ENCODE data around the gene PABPN1L. TPM values are rescaled to one million over a fixed set of nuclear protein-coding genes. Genes with fewer than 3 reads are reported as not detected.
"Not testable (repeated sequence)": the region's sequence is repeated elsewhere in the genome, so short reads cannot be mapped to it uniquely, and the experiment has no call there.

Gene PABPN1L
- total RNA-seq, 1 donor from 2014 or later: not detected

DNA sequence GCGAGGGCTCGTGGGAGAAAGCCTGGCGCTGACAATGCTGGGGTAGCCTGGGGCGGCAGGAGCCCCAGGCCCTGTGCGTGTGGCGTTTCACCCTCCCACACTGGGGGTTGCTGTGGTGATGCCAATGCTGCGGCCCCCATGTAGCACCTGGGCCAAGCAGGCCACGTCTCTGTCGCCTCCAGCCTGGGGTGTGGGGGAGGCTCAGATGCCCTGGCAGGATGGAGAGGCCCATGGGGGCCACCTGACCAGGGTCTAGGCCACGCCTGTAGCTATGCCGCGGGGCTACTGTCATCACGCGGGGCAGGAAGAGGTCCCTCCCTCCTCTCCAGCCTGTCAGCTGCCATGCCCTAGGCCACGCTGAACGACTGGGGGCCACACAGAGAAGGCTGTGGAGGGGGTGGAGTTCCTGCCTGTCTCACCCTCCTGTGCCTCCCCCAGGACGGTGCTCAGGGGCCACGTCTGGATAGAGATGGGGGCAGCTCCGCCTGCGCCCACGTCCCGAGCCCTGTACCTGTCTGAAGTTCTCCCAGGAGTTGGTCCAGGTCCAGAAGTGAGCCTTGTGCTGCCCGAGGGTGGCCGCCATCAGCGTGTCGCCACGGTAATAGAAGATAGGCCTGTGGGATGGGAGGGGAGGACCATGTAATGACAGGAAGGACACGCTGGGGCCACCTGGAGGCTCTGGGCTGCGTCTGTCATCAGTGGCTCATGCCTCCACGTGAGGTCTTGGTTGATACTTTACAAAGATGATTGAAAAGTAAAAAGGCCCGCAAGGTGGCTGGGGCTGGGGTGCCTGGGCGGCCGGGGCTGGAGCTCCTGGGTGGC lies 42.0 kb downstream of the PABPN1L start:
- intact Hi-C loops (cut with DNase I): no loop called here
- DNase-seq (ENCODE audit: missing footprints) (no peak), ATAC-seq (no peak)

DNA sequence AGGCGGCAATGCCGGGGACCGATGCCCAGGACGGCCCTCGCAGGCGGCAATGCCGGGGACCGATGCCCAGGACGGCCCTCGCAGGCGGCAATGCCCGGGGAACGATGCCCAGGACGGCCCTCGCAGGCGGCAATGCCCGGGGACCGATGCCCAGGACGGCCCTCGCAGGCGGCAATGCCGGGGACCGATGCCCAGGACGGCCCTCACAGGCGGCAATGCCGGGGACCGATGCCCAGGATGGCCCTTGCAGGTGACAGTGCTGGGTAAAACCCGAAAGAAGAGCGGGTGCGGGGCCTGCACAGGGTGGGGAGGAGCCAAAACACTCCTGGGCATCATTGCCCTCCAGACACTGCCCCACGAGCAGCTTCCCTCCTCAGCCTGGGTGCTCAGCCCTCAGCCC lies 42.8 kb downstream of the PABPN1L start:
- ATAC-seq; intact Hi-C loops (cut with DNase I); DNase-seq (ENCODE audit: missing footprints): not testable (repeated sequence)

DNA sequence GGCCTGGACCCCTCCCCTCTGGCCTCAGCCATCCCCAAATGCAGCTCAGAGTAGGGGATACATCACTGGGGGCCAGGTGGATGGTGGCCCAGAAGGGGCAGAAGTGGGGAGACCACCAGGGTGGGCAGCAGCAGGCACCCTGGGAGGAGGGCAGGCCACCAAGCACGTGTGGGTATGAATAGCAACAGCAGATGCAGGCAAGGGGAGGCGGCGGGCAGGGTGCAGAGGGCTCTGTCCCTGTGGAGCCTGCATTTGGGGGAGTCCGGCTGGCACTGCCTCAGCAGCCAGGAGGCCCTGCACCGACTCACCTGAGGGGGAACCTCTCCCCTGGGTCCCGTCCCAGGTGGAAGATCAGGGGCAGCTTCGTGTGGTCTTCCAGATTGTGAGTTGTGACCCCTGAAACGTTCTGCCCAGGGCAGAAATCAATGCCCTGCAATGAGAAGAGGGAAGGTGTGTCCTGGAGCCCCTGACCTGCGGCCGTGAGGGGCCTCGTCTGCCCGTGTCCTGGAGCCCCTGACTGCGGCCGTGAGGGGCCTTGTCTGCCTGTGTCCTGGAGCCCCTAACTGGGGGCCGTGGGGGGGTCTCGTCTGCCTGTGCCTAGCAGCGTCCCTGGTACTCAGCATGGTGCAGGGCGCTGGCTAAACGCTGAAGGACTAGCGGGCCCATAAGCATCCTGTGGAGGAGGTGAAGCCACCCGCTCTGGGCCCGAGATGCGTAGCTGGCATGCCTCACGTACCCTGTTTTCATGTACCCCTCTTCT lies 44.0 kb downstream of the PABPN1L start:
- DNase-seq (ENCODE audit: missing footprints) (no peak), ATAC-seq (no peak)
- intact Hi-C loops (cut with DNase I): no loop called here

DNA sequence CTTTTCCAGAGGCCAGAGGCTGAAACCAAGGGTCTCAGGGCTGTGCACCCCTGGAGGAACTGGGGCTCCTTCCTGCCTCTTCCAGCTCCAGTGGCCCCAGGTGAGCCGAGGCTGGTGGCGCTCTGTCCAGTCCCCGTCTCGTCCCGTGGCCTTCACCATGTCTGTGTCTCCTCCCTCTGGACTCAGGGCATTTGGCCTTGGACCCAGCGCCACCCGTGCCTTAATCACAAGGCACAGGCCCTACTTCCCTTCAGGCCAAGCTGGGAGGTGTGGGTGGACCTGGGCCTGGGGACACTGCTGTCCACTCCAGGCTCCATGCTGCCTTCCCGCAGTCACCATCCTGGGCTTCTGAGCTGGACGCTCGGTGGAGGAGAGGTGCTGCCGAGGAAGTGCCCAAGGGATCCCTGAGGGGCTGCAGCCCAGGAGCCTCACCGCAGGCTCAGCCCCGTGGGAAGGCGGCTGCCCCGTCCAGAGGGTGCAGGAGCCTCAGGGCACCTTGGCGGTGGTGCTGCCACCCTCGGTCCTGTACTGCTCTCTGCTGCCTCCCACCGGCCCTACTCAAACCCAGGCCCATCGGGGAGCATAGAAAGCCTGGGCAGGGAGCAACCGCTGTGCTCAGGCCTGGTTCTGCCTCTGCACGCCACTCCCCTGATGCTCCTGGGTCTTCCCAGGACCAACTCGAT lies 45.2 kb downstream of the PABPN1L start:
- ATAC-seq (no peak), DNase-seq (ENCODE audit: missing footprints) (no peak)
- intact Hi-C loops (cut with DNase I): no loop called here

DNA sequence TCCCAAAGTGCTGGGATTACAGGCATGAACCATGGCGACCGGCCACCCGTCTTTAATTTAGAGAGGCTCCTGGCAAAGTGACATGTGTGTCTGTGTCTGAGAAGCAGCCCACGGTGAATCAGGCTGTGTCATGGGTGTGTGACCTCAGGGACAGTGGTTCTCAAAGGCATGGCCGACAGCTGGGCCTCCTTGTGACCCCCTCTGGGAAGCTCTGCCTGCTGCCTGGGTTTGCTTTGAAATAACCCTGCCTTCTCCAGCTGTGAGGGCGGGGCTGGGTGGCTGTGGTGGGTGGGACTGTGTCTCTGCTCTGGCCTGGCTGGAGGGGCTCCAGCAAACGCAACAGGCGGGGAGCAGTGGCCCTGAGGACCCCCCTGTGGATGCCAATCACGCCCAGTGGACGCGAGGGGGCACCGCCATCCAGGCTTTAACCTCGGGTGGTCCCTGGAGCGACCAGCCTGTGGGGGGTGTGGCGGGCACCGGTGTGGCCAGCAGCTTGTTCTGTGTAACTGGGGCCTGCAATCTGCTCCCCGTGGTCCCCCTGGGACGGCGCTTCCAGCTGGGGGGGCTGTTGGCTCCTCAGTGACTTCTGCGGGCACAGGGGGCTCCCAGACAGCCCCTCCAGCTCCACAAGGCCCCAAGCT lies 46.0 kb downstream of the PABPN1L start:
- ATAC-seq (no peak), DNase-seq (ENCODE audit: missing footprints) (no peak)
- intact Hi-C loops (cut with DNase I): no loop called here

DNA sequence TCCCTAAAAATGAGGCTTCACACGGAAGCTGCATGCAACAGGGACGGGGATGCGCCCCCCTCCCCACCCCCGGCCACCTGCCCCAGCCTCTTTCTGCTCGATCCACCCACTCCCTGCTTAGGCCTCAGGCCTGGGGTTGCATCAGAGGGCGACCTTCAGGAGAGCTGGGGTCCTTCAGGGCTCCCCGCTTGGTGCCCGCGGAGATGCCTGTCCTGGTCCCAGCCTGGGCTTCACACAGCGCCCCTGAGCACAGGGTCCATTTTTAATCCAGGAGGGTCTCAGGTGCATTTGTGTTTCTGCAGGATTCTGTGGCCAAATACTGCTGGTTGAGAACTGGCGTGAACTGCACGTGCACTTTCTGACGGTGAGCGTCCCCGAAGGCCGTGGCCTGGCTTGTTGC lies 47.3 kb downstream of the PABPN1L start:
- DNase-seq (ENCODE audit: missing footprints) (no peak), ATAC-seq (no peak)
- intact Hi-C loops (cut with DNase I): no loop called here

DNA sequence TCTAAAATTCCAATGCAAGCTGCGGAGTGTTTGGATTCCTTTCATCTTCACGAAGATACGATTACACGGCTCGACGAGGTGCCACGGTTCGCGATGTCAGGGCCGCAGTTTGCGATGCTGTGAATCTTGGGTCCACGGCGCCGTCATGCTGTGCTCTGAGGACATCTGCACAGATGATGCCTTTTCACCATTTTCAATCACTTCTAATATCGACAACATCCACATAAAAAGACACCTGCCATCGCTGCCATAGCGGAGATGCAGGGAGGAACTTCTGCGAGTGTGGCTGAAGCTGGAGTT lies 47.9 kb downstream of the PABPN1L start:
- intact Hi-C loops (cut with DNase I): no loop called here
- no peak for DNase-seq (ENCODE audit: missing footprints)
- ATAC-seq: no peak

DNA sequence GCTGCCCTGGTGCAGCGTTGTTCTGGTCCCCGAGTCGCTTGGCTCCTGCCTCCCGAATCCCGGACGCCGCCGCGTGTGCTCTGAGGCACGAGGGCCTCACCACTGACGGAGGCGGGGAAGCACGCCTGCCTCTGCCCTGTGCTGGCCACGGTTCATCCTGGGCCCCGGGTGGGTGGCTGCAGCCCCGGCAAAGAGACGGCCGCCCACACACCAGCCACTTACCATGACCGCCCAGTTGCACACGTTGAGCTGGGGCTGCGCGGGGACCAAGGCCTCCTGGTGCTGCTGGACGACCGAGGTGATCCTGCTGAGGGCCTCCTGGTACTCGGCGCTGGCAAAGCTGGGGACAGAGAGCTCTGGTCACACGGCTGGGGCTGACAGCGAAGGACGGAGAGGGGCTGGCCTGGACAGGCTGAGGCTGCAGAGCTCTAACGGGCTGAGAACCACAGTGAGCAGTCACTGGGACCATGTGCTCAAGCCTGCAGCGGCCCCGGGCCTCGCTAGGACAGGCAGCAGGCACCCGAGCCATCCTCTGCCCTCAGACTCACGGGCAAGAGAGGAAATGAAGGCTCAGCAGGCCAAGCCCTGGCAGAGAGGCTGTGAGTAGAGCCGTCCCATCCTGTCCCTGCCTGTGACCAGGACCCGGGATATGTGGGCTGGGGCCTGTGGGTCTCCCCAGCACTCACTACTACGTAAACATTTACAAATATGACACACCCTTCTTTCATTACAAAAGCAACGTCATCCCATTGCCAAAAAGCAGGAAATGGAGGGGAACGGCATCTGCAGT lies 48.5 kb downstream of the PABPN1L start:
- intact Hi-C loops (cut with DNase I): no loop called here

DNA sequence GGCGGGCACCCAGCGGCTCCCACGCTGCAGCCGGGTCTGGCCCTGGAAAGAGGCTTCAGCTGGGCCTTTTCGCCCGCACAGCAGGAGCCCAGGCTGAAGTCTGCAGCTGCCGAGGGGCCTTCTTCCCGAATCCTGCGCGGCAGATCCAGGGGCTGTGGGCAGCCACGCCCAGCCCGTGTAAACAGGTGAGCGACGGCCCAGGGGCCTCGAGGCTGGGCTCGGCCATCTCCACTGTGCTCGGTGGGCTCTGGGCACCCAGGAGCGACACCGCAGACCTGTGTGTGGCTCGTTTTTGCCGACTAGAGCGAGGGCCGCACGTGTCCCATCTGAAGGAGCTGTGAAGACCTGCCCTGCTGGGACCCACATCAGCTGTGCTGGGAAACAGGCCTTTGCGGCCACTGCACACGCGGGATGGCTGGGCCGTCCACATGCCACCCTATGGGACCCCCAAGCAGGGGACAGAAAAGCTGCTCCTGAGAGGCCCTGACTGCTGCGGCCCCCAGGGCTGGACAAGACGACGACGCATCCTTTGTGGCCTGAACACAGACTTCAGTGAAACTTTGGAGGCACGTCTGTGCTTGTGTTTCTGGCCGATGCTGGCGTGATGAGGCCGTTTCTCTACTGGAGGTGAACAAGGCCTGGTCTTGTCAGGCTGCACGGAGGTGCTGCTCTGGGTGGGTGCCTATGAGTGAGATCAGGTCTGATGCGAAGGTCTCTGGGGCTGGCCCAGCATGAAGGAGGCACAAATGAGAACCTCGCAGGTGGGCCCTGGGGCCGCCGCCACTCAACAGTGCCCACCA lies 49.5 kb downstream of the PABPN1L start:
- DNase-seq (ENCODE audit: missing footprints) (no peak), ATAC-seq (no peak)
- intact Hi-C loops (cut with DNase I): no loop called here

More for the DNA sequence above, 48.5 kb downstream of the PABPN1L start:
- ATAC-seq (no peak), DNase-seq (ENCODE audit: missing footprints) (no peak)

DNA sequence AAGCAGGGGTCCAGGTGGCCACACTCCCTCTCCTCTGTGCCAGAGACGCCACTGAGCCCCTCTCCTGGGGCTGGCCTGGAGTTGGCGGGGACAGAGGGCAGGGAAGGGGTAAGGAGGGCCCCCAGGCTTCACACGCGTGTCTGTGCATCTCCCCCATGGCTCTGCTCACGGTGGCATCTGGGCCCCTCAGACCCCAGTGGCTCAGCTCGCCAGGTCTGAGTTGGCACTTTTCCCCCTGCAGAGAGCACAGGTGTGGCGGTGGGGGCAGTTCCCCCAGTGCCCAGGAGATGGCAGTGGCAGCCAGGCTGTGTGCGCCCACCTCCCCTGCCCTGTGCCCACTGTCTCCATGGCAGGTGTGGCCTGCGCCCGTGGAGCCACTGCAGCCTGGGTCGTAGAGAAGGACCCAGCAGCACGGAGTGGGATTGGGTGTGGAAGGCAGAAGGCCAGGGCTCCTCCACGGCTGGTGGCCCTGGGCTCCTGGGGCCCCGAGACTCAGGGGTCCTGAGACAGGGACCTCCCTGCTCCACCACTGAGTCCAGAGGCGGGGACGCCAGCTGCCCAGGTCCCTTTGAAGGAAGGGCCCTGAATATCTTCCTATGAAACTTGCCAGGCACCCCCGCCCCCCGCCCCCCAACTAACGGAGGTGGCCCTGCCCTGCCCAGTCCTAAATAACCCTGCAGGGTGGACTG lies 50.4 kb downstream of the PABPN1L start:
- DNase-seq (ENCODE audit: missing footprints) (no peak), ATAC-seq (no peak)
- intact Hi-C loops (cut with DNase I): no loop called here

DNA sequence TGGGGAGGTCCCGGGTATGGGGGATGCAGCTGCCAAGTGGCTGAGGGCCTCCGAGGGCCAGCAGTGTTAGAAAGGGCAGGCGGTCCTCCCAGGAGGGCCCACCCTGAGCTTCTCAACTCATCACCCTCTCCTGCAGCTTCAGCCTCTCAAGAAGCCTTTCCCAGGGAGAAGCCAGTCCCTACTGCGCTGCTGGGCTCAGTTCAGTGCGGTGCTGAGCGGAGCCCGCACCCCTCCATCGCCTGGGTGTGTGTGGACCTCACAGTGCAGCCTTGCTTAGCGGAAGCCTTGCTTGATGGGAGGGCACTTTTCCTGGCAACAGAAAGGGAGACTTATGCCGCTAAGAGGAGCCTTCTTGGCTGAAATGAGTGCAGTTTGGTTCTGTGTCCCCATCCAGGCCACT lies 51.2 kb downstream of the PABPN1L start:
- intact Hi-C loops (cut with DNase I): no loop called here
- no peak for ATAC-seq
- no peak for DNase-seq (ENCODE audit: missing footprints)

DNA sequence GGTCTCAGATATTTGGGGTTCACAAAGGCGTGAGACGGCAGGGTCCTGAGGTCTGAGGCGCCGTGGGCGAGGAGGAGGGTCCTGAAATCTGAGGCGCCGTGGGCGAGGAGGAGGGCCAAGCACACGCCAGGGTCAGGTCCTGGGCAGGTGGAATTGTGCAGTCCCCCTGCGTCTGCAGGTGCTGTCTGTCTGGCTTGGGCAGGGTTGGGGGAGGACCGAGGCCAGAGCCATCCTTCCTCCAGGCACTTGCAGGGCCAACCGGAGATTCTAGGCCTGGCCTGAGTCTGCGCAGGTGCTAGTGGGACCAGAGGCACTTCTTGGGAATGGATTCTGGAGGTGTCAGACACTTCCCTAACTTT lies 52.3 kb downstream of the PABPN1L start:
- ATAC-seq (no peak), DNase-seq (ENCODE audit: missing footprints) (no peak)
- intact Hi-C loops (cut with DNase I): loop anchor here (5.0 kb wide), 3 partner anchors 128 to 403 kb away; partner anchors contain the start of genes CDH15 and ZNF778

Other genes starting within 250 kb of the PABPN1L start
- not detected for gene IL17C, start 228.1 kb downstream of the PABPN1L start, total RNA-seq
- gene CYBA, start 215.6 kb downstream of the PABPN1L start, total RNA-seq: 63.7 TPM
- gene MVD, start 203.6 kb downstream of the PABPN1L start, total RNA-seq: 24.0 TPM
- gene SNAI3, start 180.2 kb downstream of the PABPN1L start, total RNA-seq: 2.9 TPM
- gene RNF166, start 160.3 kb downstream of the PABPN1L start, total RNA-seq: 17.0 TPM
- 13.1 TPM for gene CTU2, start 160.2 kb downstream of the PABPN1L start, total RNA-seq
- gene PIEZO1, start 81.4 kb downstream of the PABPN1L start, total RNA-seq: 18.1 TPM
- 0.65 TPM for gene CDT1, start 62.9 kb downstream of the PABPN1L start, total RNA-seq
- 45.3 TPM for gene APRT, start 54.7 kb downstream of the PABPN1L start, total RNA-seq
- gene GALNS, start 9.7 kb downstream of the PABPN1L start, total RNA-seq: 15.8 TPM
- gene TRAPPC2L, start 9.5 kb downstream of the PABPN1L start, total RNA-seq: 58.7 TPM
- 11.1 TPM for gene CBFA2T3, start 110.5 kb upstream of the PABPN1L start, total RNA-seq
- 17.0 TPM for gene ACSF3, start 227.2 kb upstream of the PABPN1L start, total RNA-seq

Data from Right ventricle myocardium inferior (tissue), 1 donor.